Measurements from ENCODE around the gene PCGF5.
"Not testable (repeated sequence)": the region's sequence is repeated elsewhere in the genome, so short reads cannot be mapped to it uniquely, and the experiment has no call there.

Gene PCGF5

DNA sequence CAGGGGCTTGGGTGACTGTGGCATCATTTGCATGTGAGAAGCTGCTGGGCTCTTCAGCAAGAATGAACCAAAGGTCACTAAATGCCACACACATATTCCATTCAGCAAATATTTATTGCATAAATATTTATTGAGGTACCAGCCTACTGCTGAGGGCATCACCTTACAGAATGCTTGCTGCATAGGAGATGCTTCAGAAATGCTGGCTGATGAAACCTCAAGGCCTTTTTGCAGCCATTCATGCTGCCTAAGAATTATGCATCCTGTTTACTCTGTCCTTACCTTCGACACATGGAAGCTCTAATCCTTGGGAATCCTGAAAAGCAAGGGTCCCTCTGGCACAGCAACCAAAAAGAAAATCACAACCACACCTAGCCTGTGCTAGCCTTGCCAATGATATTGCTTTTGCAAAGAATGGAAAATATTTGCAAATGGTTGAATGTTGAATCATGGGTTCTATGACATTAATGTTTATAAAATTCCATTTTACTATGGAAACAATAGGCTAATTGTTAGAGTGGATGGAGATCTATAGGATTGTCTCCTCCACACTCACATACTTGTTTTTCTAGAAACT, 79.6 kb downstream of the PCGF5 start:
- DNase-seq (ENCODE audit: low read depth): no peak
- H3K4me3 ChIP-seq (ENCODE audit: control insufficient read depth, low read depth, low read length): no peak overlapping the region
- TF ChIP-seq, protein P1, sequence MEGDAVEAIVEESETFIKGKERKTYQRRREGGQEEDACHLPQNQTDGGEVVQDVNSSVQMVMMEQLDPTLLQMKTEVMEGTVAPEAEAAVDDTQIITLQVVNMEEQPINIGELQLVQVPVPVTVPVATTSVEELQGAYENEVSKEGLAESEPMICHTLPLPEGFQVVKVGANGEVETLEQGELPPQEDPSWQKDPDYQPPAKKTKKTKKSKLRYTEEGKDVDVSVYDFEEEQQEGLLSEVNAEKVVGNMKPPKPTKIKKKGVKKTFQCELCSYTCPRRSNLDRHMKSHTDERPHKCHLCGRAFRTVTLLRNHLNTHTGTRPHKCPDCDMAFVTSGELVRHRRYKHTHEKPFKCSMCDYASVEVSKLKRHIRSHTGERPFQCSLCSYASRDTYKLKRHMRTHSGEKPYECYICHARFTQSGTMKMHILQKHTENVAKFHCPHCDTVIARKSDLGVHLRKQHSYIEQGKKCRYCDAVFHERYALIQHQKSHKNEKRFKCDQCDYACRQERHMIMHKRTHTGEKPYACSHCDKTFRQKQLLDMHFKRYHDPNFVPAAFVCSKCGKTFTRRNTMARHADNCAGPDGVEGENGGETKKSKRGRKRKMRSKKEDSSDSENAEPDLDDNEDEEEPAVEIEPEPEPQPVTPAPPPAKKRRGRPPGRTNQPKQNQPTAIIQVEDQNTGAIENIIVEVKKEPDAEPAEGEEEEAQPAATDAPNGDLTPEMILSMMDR (conservative IDR thresholded peaks at IDR 0.05; ENCODE audit: control insufficient read depth, insufficient read depth, low read depth, low read length): no peak

DNA sequence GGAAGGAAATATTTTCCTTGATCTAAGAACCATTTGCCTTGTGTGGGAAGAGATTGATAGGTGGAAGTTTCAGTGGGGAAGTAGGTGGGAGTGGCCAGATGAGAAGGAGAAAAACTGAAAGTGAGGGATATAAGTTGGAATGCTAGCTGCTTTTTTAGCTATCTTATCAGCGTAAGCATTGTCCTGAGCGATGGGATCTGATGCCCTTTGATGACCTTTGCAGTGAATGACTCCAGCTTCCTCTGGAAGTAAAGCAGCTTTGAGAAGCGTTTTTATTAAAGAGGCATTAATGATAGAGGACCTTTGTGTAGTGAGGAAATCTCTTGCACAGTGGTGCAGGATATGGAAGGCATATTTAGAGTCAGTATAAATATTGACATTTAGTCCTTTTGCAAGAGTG, 82.5 kb downstream of the PCGF5 start:
- H3K4me3 ChIP-seq (ENCODE audit: control insufficient read depth, low read depth, low read length); DNase-seq (ENCODE audit: low read depth): not testable (repeated sequence)

DNA sequence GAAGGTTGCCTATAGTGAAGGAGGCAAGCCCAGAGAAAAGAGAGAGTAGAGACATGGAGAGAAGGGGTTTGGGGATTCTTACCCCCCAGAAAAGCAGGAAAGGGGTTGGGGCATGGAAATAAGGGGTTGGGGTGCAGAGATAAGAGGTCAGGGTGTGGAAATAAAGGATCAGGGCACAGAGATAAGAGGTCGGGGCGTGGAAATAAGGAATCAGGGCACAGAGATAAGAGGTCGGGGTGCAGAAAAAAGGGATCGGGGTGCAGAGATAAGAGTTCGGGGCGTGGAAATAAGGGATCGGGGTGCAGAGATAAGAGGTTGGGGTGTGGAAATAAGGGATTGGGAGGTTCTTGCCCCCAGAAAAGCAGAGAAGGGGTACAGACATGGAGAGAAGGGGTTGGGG, 85.5 kb downstream of the PCGF5 start:
- DNase-seq (ENCODE audit: low read depth); H3K4me3 ChIP-seq (ENCODE audit: control insufficient read depth, low read depth, low read length): not testable (repeated sequence)

DNA sequence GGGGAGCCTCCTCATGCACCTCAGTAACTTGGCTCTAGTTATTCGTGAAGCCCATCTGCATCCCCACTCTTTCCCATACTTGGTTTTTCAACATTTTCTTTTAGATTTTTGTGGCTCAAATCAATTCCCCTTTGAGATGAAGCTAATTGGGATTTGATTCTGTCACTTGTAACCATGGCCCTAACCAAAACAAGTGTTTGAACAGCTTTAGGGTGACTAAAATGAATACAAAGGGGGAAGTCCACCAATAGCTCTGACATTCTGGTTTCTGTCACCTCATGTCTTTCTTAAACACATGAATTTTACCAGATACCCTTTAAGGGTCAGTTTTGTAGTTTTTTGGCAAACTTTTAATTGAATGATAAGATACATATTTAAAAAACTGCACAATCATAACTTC, 87.0 kb downstream of the PCGF5 start:
- no peak overlapping the region for H3K4me3 ChIP-seq (ENCODE audit: control insufficient read depth, low read depth, low read length)
- TF ChIP-seq, protein P1 (conservative IDR thresholded peaks at IDR 0.05; ENCODE audit: control insufficient read depth, insufficient read depth, low read depth, low read length): no peak
- no peak for DNase-seq (ENCODE audit: low read depth)

DNA sequence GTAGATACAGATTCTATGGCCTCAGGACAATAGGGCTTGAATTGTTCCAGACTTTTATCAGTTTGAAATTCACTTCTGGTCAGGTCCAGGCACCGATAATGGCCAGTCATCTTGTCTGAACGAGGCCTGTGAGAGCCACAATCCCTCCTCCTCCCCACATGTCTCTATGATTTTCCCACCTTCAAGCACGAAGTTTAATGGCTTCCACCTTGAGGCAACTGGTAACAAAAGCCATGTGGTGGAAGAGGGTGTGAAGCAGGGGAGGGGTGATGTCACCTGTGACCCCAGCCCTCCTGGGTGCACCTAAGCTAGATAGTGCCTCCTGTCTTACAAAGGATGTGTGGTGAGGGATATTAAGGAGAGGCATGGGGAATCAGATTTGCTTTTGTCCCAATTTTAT, 89.2 kb downstream of the PCGF5 start:
- no peak overlapping the region for H3K4me3 ChIP-seq (ENCODE audit: control insufficient read depth, low read depth, low read length)
- no peak for DNase-seq (ENCODE audit: low read depth)
- TF ChIP-seq, protein P1 (conservative IDR thresholded peaks at IDR 0.05; ENCODE audit: control insufficient read depth, insufficient read depth, low read depth, low read length): no peak

DNA sequence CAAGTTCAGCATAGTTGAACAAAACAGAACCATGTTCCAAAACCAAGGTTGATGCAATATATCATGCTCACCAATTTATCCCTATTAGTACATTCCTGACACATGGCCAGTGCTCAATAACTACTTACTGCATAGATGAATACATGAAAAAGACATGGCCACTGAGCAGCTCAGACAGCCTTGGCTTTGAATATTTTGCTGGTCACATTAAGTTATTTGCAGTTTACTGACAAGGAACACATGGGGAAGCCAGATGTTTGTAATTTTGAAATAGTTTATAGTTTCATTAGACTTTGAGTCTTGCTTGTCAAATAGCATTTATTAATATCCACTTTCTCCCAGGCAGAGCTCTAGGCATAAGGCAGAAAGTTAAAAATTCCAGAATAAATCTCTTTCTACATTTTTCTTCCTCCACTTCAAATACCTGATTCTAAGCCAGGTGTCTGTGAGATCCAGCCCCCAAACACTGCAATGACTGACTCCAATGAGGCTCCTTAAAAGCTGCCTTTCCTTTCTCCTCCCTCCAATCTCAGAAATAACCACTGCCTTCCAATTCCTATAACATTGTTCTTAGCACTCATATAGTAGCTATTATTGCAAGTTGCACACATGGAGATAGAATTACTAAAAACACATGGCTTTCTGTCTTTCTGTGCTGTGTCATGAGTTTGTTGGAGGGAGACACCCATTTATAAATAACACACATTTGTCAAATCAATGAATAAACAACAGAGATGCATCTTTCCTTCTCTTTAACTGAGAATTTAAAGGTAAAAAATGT, 91.3 kb downstream of the PCGF5 start:
- peak; percentile 80 for DNase-seq (ENCODE audit: low read depth)
- TF ChIP-seq, protein P1 (conservative IDR thresholded peaks at IDR 0.05; ENCODE audit: control insufficient read depth, insufficient read depth, low read depth, low read length): no peak

DNA sequence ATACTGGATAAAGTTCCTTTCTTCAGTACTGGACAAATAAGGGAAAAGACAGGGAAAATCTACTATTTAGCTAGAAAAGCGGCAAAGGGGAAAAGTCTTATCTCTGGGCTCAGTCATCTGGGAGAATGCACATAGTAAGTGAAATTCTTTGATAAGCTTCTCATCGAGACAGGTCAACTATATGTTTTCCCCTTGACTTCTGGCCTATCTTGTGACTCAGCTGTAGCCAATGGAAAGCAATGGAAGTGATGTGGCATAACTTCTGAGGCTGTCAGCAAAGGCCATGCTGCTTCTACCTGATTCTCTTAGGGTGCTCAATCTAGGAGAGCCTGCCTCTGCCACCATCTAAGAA, 91.9 kb downstream of the PCGF5 start:
- H3K4me3 ChIP-seq (ENCODE audit: control insufficient read depth, low read depth, low read length): no peak overlapping the region
- peak; percentile 34 for DNase-seq (ENCODE audit: low read depth)
- TF ChIP-seq, protein P1 (conservative IDR thresholded peaks at IDR 0.05; ENCODE audit: control insufficient read depth, insufficient read depth, low read depth, low read length): no peak

More for the DNA sequence above, 91.3 kb downstream of the PCGF5 start:
- H3K4me3 ChIP-seq (ENCODE audit: control insufficient read depth, low read depth, low read length): no peak overlapping the region
